Activated CD8-positive, alpha-beta memory T cell treated with anti-CD3 and anti-CD28 coated beads, Interleukin-2, amount 50 U/mL, for 24 hours (primary cell): ENCODE data around the gene FAM181A.

Source experiments
- DNase-seq: peaks from one replicate; pipeline ENCODE4 v3.0.0-alpha.2; 2020; ENCODE audit errors: extremely low read depth

The FAM181A gene

DNA sequence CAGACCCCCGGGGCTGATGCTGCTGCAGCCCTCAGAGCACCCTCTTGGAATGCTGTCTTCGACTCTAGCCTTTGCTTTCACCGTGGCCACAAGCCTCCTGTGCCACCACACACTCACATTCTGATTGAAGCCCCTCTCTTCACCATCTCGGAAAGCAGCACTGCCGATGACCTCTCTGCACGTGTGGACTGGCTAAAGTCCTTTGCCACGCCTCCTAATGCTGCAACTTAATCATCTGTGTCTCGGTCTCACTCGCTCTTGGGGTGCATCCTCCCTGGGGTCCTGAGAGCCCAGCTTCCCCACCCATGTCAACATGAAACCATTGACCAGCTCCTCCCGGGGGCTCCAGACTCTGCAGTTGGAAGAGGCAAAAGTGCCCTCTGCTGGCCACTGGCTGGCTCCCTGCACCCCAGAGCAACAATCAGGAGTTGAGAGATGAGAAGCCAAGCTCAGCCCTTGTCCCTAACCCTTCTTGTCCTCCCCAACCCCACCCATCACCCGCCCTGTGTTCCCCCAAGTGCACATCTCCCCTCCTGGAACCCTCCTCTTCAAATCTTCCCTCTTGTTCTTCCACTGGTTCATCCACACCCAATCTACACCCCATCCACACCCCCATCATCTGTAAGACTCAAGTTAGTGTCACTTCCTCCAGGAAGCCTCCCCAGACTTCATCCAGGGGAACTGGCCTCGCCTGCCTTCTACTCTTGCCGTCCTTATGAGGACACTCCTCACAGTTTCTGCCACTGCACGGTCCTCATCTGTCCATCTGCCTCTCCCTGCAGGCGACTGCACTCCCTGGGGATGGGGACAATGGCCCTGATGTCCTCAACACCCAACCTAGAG, 23.6 kb upstream of the FAM181A start:
- no peak for DNase-seq

DNA sequence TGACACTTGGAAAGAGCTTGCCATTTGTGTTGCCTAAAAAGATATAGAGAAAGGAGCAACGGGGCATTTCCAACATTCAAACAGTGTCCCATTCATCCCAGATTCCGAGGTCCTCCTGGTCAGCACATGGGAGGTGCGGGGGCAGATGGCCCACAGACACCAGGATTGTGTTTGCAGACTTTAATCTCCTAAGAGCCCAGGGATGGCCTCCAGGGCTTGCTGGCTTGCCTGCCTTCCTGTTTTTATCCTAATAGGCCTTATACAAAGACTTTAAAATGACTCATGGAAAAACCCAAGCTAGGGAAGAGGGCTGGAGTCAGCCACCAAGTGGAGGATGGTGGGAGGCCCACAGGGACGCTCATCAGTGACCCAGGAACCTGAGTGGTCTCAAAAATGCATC, 21.5 kb upstream of the FAM181A start:
- no peak for DNase-seq

GRCh38 chr14:93906341-93907329, 20.5 kb upstream of the FAM181A start:
- peak; percentile 13 for DNase-seq

DNA sequence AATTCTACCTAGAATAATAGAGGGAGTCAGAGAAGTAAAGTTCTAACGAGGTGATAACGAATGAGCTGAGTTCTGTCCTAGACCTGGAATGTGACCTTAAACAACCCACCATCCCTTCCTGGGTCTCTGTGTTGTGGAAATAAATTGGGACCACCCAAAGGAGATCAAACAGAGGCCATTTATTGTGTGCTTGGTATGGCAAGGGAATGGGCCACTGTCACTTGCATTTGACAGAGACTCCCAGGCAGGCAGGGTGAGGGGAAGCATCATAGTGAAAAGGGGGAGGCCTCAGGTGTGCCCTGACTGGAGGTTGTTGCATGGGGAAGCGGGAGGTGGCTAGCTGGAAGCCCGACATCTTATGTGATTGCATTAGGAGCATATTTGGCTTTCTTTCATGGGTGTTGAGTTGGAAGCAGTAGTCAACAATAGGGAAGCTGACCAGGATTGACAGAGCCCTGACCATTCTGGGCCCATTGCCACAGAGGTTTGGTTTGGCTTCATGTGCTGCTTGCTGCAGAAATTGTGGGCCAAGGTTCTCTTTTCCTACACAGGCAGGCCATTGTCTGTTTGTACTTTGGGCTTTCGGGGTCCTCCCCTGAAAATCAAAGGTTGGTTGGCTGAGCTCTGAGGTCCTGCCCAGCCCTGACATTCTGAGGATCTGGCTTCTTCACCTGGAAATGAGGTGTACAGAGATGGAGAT, 17.6 kb upstream of the FAM181A start:
- no peak for DNase-seq

- DNase-seq = no peak
Observed at GRCh38 chr14:93911975-93912615, 15.0 kb upstream of the FAM181A start.

DNA sequence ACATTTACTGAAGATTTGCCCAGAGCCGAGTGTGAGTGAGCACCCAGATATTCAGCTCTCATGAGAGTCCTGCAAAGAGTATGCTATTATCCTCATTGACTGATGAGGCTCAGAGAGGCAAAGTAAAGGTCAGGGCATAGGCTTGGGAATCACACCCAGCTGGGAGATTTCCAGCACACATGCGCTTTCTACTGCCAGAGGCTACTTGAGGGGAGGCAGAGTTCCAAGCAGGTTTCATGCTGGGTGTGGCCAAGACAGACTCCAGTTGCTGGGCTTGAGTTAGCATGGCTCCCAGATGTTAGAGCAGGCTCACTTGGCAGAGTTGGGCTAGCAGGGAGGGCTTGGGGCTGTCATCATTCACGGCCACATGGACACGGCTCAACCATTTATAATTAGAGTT, 14.4 kb upstream of the FAM181A start:
- DNase-seq = no peak

GRCh38 chr14:93914278-93914677, 12.9 kb upstream of the FAM181A start:
- no peak for DNase-seq

DNA sequence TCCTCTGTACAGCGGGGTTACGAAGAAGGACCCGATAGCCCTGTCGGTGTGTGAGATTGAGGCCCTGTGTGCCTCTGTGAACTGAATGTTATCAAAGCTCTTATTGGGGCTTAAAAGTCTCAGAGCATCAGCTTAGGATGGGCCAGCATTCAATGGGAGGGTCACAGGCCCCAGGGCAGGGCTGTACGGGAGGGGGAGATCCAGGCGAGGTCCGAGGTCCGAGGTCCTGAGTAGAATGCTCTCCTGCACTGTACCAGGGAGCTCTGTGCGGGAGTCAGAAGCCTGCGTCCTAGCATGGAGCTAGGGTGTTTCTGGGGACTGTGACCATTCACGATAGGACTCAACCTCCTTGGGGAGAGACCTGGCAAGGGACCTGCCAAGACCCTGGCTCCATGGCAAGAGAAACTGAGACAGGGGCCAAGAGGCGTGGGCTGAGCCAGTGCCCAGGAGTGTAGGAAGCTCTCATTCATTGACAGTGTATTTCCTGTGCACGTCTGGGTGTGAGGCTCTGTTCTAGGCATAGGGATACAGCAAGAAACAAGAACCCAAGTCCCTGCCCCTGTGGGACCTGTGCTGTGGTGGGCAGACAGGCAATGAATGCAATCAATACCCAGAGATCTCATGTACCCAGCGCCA, 12.0 kb upstream of the FAM181A start:
- DNase-seq = no peak

DNA sequence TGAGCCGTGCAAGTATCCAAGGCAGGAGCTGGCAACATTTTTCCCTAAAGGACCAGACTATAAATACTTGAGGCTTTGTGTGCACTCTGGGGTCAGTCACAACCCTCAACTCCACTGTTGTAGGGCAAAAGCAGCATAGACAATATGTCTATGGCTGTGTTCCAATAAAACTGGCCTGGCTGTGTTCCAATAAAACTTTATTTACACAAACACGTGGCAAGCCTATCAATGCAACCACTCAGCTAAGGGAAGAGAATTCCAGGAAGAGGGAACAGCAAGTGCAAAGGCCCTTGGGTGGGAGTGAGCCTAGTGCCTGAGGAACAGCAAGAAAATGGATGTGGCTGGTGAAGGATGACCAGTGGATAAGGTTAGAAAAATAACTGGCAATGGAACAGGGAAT, 11.3 kb upstream of the FAM181A start:
- DNase-seq = no peak

DNA sequence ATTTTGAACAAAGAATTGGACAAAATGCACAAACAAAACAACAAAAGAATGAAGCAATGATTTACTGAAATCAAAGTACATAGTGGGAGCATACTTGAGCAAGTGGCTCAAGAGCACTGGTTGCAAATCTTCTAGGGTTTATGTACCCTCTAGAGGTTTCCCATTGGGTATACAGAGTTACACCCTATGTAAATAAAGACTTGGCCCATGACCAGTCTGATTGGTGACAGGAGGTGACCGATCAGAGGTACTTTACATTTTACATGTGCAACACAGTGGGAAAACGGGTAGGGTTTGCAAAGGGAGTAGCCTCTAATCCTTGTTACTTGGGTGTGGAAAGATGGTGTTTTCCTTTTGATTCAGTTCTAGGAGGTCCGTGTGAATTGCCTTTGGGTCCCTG, 10.6 kb upstream of the FAM181A start:
- DNase-seq = no peak

DNA sequence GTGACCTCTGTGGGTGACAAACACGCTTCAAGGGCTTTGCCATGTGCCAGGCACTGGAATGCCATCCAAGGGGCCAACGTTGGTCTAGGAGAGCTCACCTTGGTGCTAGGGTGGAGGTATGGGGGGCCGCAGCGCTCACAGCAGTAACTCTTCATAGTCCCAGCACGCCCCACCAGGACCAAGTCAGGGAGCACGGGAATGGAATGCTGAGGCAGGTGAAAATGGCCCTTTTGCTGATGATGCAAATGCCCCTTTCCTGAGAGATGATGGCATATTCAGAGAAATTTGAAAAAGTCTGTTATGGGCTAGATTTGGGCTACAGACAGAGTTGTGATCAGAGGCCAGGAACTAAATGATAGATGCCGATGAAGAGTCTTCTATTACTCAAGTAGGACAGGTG, 10.0 kb upstream of the FAM181A start:
- no peak for DNase-seq

- no peak for DNase-seq
Observed at GRCh38 chr14:93921001-93921806, 5.9 kb upstream of the FAM181A start.

DNA sequence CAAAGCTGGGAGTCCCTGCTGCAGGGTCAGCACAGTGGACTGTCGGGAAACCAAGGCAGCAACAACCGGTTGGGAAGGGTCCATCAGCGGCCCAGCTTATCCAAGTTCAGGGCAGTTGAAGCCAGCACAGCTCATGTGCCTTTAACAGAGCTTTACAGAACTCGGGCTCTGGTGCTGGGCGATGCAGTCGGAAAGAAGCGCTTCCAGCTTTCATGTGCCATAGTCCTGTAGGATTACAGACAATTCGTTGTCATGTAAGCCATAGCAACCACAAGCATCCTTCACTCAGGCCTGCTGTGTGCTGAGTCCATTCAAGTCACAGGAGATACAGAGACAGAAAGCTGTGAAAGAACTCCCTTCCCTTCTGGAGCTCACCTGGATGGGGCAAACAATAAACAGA, 3.5 kb upstream of the FAM181A start:
- DNase-seq = no peak

- no peak for DNase-seq
Observed at GRCh38 chr14:93924592-93925355, 2.4 kb upstream of the FAM181A start.

DNA sequence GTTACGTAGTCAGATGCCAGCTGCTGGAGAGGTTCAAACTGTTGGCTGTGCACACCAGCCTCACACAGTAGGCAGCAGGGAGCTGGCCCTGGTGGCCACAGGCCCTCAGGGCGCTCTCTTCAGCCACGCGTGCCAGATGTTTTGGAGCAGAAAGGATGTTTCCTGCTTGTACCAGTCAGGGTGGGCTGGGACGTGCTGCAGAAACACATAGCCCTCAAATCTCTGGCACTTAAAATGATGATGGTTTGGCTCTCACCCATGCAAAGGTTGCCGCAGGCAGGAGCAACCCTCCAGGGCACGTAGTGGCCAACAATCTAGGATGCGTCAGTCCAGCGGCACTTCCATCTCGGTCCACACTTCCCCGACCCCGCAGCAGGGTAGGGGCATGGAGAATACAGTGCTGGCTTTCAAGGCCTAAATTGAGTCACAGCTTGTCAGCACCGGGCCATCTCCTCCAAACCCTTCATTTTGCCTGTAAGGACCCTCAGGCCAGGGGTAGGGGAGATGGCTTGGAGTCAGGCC, 1.7 kb upstream of the FAM181A start:
- no peak for DNase-seq

GRCh38 chr14:93926245-93926872, 785 bp upstream of the FAM181A start:
- no peak for DNase-seq

- DNase-seq = no peak
Observed at GRCh38 chr14:93927800-93928145, 629 bp downstream of the FAM181A start.

DNA sequence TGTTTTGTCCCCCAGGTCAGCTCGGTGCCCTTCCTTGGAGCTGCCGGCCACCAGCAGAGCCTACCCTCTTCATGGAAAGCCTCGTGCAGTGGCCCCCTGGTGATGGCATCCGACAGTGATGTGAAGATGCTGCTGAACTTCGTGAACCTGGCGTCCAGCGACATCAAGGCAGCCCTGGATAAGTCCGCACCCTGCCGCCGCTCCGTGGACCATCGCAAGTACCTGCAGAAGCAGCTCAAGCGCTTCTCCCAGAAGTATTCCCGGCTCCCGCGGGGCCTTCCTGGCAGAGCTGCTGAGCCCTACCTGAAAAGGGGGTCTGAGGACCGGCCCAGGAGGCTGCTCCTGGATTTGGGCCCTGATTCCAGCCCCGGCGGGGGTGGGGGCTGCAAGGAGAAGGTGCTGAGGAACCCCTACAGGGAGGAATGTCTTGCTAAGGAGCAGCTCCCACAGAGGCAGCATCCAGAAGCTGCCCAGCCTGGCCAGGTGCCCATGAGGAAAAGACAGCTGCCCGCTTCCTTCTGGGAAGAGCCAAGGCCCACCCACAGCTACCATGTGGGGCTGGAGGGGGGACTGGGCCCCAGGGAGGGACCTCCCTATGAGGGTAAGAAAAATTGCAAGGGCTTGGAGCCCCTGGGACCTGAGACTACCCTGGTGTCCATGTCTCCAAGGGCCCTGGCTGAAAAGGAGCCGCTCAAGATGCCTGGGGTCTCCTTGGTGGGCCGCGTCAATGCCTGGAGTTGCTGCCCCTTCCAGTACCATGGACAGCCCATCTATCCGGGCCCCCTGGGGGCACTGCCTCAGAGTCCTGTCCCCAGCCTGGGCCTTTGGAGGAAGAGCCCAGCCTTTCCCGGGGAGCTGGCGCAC, 1.3 kb downstream of the FAM181A start:
- DNase-seq = no peak
